HG03457 (cell line): ENCODE results near the gene ANKRD40CL.
"Not testable (repeated sequence)": the region's sequence is repeated elsewhere in the genome, so short reads cannot be mapped to it uniquely, and the experiment has no call there.

Source experiments
- ATAC-seq: cut with Tn5 transposase; IDR thresholded peaks from one replicate; pipeline ENCODE4 v1.9.1; 2021; ENCODE audit warnings: moderate number of reproducible peaks; ENCODE audit not compliant: unreplicated experiment

Gene ANKRD40CL

GRCh38 chr17:50763716-50764475 lies 3.4 kb downstream of the ANKRD40CL start:
- ATAC-seq = no peak

- no peak for ATAC-seq
Measured at GRCh38 chr17:50762177-50762576, 5.1 kb downstream of the ANKRD40CL start.

DNA sequence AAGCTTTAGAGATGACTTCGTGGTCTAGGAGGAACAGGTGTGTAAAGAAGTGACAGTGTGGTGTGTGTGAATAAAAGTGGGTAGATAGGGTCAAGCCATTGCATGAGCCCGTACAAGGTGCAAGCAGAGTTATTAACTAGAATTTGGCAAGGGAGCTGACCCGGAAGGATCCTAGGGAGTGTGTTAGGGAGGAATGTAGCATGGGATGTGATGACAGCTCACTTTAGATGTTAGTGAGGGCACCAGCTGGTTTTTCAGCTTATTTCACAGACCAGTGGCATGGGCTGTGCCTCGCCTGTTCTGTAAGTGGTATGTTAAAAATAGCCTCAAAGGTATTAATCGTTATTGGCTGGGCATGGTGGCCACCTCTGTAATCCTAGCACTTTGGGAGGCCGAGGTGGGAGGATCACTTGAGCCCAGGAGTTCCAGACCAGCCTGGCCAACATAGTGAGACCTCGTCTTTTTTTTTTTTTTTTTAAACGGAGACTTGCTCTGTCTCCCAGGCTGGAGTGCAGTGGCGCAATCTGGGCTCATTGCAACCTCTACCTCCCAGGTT lies 8.3 kb downstream of the ANKRD40CL start:
- no peak for ATAC-seq

- no peak for ATAC-seq
Measured at GRCh38 chr17:50758524-50758923, 8.8 kb downstream of the ANKRD40CL start.

- no peak for ATAC-seq
Measured at GRCh38 chr17:50754521-50754920, 12.8 kb downstream of the ANKRD40CL start.

DNA sequence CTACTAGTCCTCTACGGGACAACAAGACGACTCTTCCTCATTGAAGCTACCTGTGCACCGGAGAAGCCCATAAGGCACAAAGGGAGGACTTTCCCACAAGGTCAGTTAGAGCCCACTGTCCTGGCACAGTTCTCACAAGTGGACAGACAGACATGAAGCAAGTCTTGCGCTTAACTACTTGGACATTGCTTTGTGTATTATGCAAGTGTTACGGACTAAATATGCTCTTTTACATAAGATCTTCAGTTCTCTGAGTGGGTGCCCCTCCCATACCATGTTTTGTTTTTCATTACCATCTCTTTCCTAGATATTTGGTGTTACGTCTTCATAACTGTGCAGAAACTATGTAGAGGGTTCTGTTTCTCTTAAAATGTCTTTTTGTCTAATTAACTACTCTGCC lies 18.1 kb downstream of the ANKRD40CL start:
- ATAC-seq = no peak

DNA sequence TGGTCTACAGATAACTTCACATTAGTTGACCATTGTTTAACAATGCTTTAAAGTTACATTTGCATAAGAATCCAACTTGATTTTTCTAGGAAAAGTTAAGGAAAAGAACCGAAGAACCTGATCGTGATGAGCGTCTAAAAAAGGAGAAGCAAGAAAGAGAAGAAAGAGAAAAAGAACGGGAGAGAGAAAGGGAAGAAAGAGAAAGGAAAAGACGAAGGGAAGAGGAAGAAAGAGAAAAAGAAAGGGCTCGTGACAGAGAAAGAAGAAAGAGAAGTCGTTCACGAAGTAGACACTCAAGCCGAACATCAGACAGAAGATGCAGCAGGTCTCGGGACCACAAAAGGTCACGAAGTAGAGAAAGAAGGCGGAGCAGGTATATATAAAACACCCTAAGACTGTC lies 21.7 kb downstream of the ANKRD40CL start:
- no peak for ATAC-seq

GRCh38 chr17:50739098-50739497 lies 28.2 kb downstream of the ANKRD40CL start:
- ATAC-seq = no peak

DNA sequence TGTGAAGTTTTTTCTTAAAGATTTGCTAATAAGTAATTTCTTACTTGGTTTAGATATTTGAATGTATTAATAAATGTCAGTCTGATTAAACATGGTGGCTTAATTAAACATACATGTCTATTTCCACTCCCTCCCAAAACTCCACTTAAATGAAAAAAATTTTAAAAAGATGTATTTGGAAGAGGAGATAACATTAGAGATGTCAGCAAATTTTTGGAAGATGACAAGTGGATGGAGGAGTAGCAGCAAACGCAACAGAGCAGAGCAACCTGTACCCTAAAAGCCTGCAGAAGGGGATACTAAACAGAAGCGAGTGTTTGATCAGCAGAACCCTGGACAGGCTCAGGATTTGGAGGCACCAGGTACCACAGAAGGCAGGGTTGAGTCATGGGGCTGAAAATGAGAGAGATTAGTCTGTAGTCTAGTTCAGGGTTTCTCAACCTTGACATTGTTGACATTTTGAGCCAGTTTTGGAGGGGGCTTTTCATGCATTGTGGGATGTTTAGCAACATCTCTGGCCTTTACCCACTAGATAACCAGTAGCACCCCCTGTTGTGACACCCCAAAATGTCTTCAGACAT lies 30.1 kb downstream of the ANKRD40CL start:
- no peak for ATAC-seq

DNA sequence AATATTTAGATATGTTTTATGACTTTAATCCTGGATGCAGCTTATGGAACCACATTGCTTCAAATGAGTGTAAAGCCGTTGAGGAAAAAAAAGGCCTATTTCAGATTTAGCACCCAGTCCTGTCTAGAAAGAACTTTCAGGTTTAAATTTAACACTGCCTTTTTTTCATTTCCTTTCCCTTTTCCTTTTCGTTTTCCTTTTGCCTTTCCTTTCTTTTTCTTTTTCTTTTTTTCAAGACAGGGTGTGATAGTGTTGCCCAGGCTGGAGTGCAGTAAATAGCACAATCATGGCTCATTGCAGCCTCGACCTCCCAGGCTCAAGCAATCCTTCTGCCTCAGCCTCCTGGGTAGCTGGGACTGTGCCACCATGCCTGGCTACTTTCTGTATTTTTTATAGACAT lies 32.0 kb downstream of the ANKRD40CL start:
- no peak for ATAC-seq

- no peak for ATAC-seq
Measured at GRCh38 chr17:50731575-50732460, 35.5 kb downstream of the ANKRD40CL start.

DNA sequence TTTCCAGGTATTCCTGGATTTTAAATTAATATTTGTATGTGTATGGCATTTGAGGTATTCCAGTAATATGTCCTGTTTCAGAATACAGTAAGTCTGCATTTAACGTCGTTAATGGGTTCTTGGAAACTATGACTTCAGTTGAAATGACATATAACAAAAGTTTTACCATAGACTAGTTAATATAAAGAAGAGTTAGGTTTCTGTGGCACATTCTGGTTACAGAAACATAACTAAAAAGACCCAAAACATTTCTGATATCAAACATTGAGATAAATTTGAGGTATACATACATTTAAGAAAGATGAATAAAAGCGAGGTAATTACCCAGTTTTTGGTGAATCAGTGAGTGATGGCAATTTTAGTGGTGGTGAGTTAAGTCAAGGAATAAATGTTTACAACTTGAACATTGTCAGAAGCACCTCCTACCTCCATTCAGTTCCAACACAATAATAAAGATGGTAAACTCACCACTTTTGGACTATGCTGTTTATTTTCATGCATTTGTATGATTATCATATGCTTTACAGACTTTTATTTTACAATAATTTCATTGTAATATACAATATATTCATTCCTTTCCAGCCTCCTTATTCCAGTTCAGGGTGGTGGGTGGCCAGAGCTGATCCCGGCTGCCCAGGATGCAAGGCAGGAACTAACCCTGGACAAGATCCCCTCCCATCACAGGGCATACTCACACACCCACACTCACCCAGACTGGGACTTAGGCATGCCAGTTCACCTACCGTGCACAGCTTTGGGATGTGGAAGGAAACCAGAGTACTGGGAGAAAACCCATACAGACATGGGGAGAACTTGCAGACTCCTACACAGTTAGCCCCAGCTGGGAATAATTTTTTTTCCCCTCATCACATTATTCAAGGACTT lies 38.2 kb downstream of the ANKRD40CL start:
- ATAC-seq = no peak

DNA sequence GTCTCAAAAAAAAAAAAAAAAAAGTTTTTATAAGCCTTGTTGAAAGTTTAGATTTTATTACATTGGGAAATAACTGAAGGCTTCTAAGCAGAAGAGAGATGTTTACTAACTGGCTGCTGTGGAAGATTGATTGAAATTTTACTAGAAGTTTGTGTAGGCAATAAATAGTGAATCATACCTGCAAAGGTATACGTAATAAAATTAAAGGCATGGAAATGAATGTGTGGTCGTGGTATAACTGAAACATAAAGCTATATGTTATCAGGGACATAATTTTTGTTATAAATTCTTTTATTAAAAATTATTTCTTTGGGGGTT lies 39.2 kb downstream of the ANKRD40CL start:
- no peak for ATAC-seq

- no peak for ATAC-seq
Measured at GRCh38 chr17:50725769-50726655, 41.3 kb downstream of the ANKRD40CL start.

GRCh38 chr17:50724622-50725021 lies 42.7 kb downstream of the ANKRD40CL start:
- ATAC-seq = not testable (repeated sequence)

GRCh38 chr17:50722746-50723145 lies 44.6 kb downstream of the ANKRD40CL start:
- ATAC-seq = no peak

DNA sequence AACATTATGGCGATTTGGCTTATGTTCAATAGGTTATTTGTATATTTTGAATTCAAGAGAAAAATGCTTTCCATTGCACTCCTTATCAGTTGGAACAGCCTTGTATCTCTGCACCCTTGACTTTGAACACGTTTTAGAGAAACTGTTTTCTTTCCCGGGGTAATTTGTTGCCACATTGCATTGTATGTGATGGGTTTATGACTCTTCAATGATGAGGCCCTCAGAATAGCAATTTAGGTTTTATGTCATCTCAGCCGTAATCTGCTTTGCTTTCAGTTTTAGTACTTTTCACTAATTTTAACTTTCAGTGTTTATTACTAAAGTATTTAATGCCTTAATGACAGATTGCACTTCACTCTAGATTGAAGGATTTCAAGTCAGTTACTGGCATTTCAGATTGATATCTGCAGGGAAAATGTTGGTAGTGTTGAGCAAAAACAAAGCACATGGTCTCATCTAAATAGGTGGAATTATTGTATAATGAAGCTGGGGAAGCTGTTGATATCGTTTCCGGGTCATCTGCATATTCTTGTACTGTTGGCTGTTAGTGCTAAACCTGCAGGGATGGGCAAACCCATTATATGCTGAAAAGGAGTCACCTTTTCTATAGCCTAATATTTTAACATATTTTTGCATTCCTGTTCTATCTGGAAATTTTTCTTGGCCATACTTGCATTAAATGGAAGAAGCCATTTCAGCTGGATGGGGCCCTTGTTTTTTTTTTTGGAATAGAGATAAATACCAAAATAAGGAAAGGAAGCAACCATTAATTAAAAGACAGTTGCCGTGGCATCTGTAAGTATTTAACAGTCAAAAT lies 45.9 kb downstream of the ANKRD40CL start:
- no peak for ATAC-seq

DNA sequence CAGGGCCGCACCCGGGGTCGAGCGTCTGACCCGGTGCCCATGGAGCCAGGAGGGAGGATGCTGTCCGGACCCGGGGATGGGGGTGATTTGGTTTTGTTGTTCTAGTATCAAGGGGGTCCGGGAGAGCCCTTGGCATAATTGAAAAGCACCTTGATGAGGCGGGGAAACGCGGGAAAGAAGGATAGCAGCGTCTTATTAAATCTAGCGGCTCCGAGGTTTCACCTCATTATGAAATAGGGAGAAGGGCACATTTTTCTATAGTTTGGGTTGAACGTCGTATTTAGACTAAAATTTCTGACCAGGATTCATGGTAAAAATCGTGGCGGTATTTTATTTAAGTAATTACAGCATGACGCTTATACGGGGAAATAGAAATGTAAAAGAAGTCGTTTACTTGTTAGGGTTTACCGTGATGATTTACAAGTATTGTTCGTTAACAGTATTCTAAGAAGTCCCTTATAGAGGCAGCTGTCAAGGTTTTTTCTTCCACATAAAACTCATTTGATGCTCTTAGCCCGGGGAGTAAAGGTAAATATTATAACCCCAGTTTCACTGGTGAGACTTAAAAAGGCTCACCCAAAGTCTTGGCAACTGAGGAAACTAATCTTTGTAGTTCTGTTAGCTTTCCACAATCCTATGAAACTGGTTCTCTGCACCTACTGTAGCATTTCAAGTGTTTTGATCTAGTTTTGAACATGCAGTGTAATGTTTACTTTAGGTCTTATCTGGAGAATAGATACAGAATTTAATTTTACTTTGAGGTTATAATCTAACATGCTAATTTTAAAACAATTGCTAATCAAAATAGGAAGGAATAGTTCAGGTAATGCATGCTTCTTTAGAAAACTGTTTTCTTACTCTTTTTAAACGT lies 47.2 kb downstream of the ANKRD40CL start:
- no peak for ATAC-seq
